IPS DF 4.7 (cell line): ENCODE results near the gene ZFYVE9.

ENCODE experiments used
- DNase-seq: peaks from one replicate; pipeline ENCODE4 v3.0.0-alpha.2; 2013; ENCODE audit warnings: low spot score; ENCODE audit errors: extremely low read depth

Gene ZFYVE9

GRCh38 chr1:52328615-52329014 is 186.7 kb downstream of the ZFYVE9 start:
- no peak for DNase-seq

- DNase-seq = no peak
These were observed 190.5 kb downstream of the ZFYVE9 start for GRCh38 chr1:52332411-52332810.

- DNase-seq = no peak
These were observed 193.1 kb downstream of the ZFYVE9 start for GRCh38 chr1:52334906-52335528.

GRCh38 chr1:52337439-52337838 is 195.6 kb downstream of the ZFYVE9 start:
- no peak for DNase-seq

- no peak for DNase-seq
These were observed 199.9 kb downstream of the ZFYVE9 start for GRCh38 chr1:52341655-52342260.

- DNase-seq = no peak
These were observed 202.1 kb downstream of the ZFYVE9 start for GRCh38 chr1:52343979-52344378.

GRCh38 chr1:52345252-52345651 is 203.4 kb downstream of the ZFYVE9 start:
- no peak for DNase-seq

GRCh38 chr1:52346653-52347052 is 204.8 kb downstream of the ZFYVE9 start:
- DNase-seq = no peak

GRCh38 chr1:52348704-52349300 is 206.9 kb downstream of the ZFYVE9 start:
- no peak for DNase-seq

GRCh38 chr1:52352690-52353089 is 210.8 kb downstream of the ZFYVE9 start:
- no peak for DNase-seq

GRCh38 chr1:52355436-52355835 is 213.5 kb downstream of the ZFYVE9 start:
- DNase-seq = no peak

GRCh38 chr1:52355847-52356505 is 214.1 kb downstream of the ZFYVE9 start:
- DNase-seq = no peak

- no peak for DNase-seq
These were observed 215.0 kb downstream of the ZFYVE9 start for GRCh38 chr1:52356818-52357355.

- DNase-seq = no peak
These were observed 215.5 kb downstream of the ZFYVE9 start for GRCh38 chr1:52357397-52357796.

GRCh38 chr1:52358851-52359497 is 217.1 kb downstream of the ZFYVE9 start:
- no peak for DNase-seq

- DNase-seq = no peak
These were observed 218.0 kb downstream of the ZFYVE9 start for GRCh38 chr1:52359676-52360594.

GRCh38 chr1:52360595-52360968 is 218.7 kb downstream of the ZFYVE9 start:
- no peak for DNase-seq

GRCh38 chr1:52364235-52364839 is 222.4 kb downstream of the ZFYVE9 start:
- DNase-seq = no peak

GRCh38 chr1:52365071-52365745 is 223.3 kb downstream of the ZFYVE9 start:
- no peak for DNase-seq
